RKO (cell line): ENCODE measurements around the gene C10orf105.

ENCODE experiments used
- DNase-seq: peaks from one replicate; pipeline ENCODE4 v3.0.0-alpha.2; 2016; ENCODE audit warnings: low spot score

The C10orf105 gene

GRCh38 chr10:71716426-71716825 lies 3.2 kb downstream of the C10orf105 start:
- no peak for DNase-seq

- no peak for DNase-seq
Observed at GRCh38 chr10:71715860-71716259, 3.7 kb downstream of the C10orf105 start.

- DNase-seq: no peak
Observed at GRCh38 chr10:71715026-71715425, 4.6 kb downstream of the C10orf105 start.

GRCh38 chr10:71714592-71714991 lies 5.0 kb downstream of the C10orf105 start:
- no peak for DNase-seq

GRCh38 chr10:71714031-71714410 lies 5.6 kb downstream of the C10orf105 start:
- DNase-seq: no peak

GRCh38 chr10:71713135-71714030 lies 6.2 kb downstream of the C10orf105 start:
- no peak for DNase-seq

- no peak for DNase-seq
Observed at GRCh38 chr10:71712572-71713134, 6.9 kb downstream of the C10orf105 start.

GRCh38 chr10:71712170-71712569 lies 7.4 kb downstream of the C10orf105 start:
- no peak for DNase-seq

- no peak for DNase-seq
Observed at GRCh38 chr10:71711052-71711623, 8.4 kb downstream of the C10orf105 start.

GRCh38 chr10:71710519-71710918 lies 9.1 kb downstream of the C10orf105 start:
- no peak for DNase-seq

GRCh38 chr10:71708897-71709882 lies 10.4 kb downstream of the C10orf105 start:
- no peak for DNase-seq

GRCh38 chr10:71708301-71708703 lies 11.3 kb downstream of the C10orf105 start:
- DNase-seq: no peak

GRCh38 chr10:71707240-71707789 lies 12.3 kb downstream of the C10orf105 start:
- DNase-seq: no peak

- no peak for DNase-seq
Observed at GRCh38 chr10:71706216-71707121, 13.1 kb downstream of the C10orf105 start.

GRCh38 chr10:71705582-71705981 lies 14.0 kb downstream of the C10orf105 start:
- no peak for DNase-seq

- DNase-seq: no peak
Observed at GRCh38 chr10:71704816-71705215, 14.8 kb downstream of the C10orf105 start.

GRCh38 chr10:71703577-71703976 lies 16.0 kb downstream of the C10orf105 start:
- DNase-seq: no peak

- no peak for DNase-seq
Observed at GRCh38 chr10:71701496-71702132, 18.0 kb downstream of the C10orf105 start.

GRCh38 chr10:71700731-71701368 lies 18.7 kb downstream of the C10orf105 start:
- DNase-seq: no peak

- no peak for DNase-seq
Observed at GRCh38 chr10:71698737-71699136, 20.8 kb downstream of the C10orf105 start.
